CD8-positive, alpha-beta memory T cell (primary cell): ENCODE measurements around the gene TTC17. TPM values are rescaled to one million over a fixed set of nuclear protein-coding genes. Genes with fewer than 3 reads are reported as not detected.
A peak's percentile ranks its signal among the peaks of the same experiment; 100 is the strongest.

Experiments used
- CTCF ChIA-PET: fragments of 350-600 bp; sonication (Branson Sonifier 250); formaldehyde crosslinking; loops from one replicate; lab custom pipeline; 2021; ENCODE audit warnings: antibody characterized with exemption; lab: Charles Lee
- POLR2A ChIA-PET: fragments of 350-600 bp; sonication (Branson Sonifier 250); formaldehyde crosslinking; loops from one replicate; lab custom pipeline; 2021; ENCODE audit warnings: antibody characterized with exemption; lab: Charles Lee
- DNase-seq, 5 donors: peaks; one replicate each; pipeline versions ENCODE4 v3.0.0 to v3.0.0-alpha.2; 2020 to 2022; ENCODE audit warnings: mixed read lengths in 1 of 5
- H3K27ac ChIP-seq: one replicate; pipeline ENCODE4 v1.7.0; 2013; ENCODE audit warnings: low read depth, mild to moderate bottlenecking, low read length, moderate library complexity
- H3K27me3 ChIP-seq: 2 replicates; pipeline ENCODE4 v1.7.0; 2013; ENCODE audit warnings: low read length, mild to moderate bottlenecking; ENCODE audit not compliant: insufficient read depth, poor library complexity, severe bottlenecking
- H3K36me3 ChIP-seq: 2 replicates; pipeline ENCODE4 v1.7.0; 2013; ENCODE audit warnings: mild to moderate bottlenecking, low read length, moderate library complexity; ENCODE audit not compliant: insufficient read depth
- H3K4me1 ChIP-seq: 2 replicates; pipeline ENCODE4 v1.7.0; 2013; ENCODE audit warnings: mild to moderate bottlenecking, low read length, moderate library complexity; ENCODE audit not compliant: insufficient read depth
- H3K4me3 ChIP-seq: 2 replicates; pipeline ENCODE4 v1.7.0; 2013; ENCODE audit warnings: mild to moderate bottlenecking, low read length
- H3K9me3 ChIP-seq: 2 replicates; pipeline ENCODE4 v1.7.0; 2013; ENCODE audit warnings: mild to moderate bottlenecking, low read length
- H3K27ac Mint-ChIP-seq, 8 donors: one replicate each; pipeline ENCODE4 v1.8.0; 2020 to 2021; ENCODE audit warnings: mixed read lengths in 8 of 8, mild to moderate bottlenecking in 6 of 8, inconsistent platforms in 3 of 8, moderate library complexity in 3 of 8
- H3K27me3 Mint-ChIP-seq, 2 donors: one replicate each; pipeline ENCODE4 v1.8.0; 2020 to 2021; ENCODE audit warnings: mixed read lengths in 2 of 2, mild to moderate bottlenecking in 1 of 2, moderate library complexity in 1 of 2
- H3K36me3 Mint-ChIP-seq, 3 donors: one replicate each; pipeline ENCODE4 v1.8.0; 2020 to 2021; ENCODE audit warnings: mixed read lengths in 3 of 3, inconsistent platforms in 1 of 3, mild to moderate bottlenecking in 1 of 3
- H3K4me1 Mint-ChIP-seq, 3 donors: one replicate each; pipeline ENCODE4 v1.8.0; 2020 to 2021; ENCODE audit warnings: mixed read lengths in 3 of 3, inconsistent platforms in 1 of 3, mild to moderate bottlenecking in 1 of 3
- H3K4me3 Mint-ChIP-seq, 7 donors: one replicate each; pipeline ENCODE4 v1.8.0; 2020 to 2021; ENCODE audit warnings: mixed read lengths in 7 of 7, mild to moderate bottlenecking in 6 of 7, moderate library complexity in 4 of 7, inconsistent platforms in 2 of 7
- H3K9me3 Mint-ChIP-seq, 5 donors: one replicate each; pipeline ENCODE4 v1.8.0; 2020 to 2022; ENCODE audit warnings: mixed read lengths in 5 of 5, mild to moderate bottlenecking in 3 of 5, moderate library complexity in 2 of 5, inconsistent platforms in 1 of 5
- polyA plus RNA-seq: library from polyadenylated mRNA; unstranded; fragments of 300-500 nt; fragmentation: Illumina TruSeq; gene quantifications from one replicate; pipeline ENCODE4 v1.2.3, GENCODE V29; 2021
- total RNA-seq, 2 experiments: library from RNA; stranded (reverse); gene quantifications; one replicate each; pipeline ENCODE4 v1.2.3, GENCODE V29; 2021

TTC17 gene, protein sequence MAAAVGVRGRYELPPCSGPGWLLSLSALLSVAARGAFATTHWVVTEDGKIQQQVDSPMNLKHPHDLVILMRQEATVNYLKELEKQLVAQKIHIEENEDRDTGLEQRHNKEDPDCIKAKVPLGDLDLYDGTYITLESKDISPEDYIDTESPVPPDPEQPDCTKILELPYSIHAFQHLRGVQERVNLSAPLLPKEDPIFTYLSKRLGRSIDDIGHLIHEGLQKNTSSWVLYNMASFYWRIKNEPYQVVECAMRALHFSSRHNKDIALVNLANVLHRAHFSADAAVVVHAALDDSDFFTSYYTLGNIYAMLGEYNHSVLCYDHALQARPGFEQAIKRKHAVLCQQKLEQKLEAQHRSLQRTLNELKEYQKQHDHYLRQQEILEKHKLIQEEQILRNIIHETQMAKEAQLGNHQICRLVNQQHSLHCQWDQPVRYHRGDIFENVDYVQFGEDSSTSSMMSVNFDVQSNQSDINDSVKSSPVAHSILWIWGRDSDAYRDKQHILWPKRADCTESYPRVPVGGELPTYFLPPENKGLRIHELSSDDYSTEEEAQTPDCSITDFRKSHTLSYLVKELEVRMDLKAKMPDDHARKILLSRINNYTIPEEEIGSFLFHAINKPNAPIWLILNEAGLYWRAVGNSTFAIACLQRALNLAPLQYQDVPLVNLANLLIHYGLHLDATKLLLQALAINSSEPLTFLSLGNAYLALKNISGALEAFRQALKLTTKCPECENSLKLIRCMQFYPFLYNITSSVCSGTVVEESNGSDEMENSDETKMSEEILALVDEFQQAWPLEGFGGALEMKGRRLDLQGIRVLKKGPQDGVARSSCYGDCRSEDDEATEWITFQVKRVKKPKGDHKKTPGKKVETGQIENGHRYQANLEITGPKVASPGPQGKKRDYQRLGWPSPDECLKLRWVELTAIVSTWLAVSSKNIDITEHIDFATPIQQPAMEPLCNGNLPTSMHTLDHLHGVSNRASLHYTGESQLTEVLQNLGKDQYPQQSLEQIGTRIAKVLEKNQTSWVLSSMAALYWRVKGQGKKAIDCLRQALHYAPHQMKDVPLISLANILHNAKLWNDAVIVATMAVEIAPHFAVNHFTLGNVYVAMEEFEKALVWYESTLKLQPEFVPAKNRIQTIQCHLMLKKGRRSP
- total RNA-seq (10 to 100 TPM; 33.2 to 39.4 TPM), polyA plus RNA-seq (61.8 TPM)

DNA sequence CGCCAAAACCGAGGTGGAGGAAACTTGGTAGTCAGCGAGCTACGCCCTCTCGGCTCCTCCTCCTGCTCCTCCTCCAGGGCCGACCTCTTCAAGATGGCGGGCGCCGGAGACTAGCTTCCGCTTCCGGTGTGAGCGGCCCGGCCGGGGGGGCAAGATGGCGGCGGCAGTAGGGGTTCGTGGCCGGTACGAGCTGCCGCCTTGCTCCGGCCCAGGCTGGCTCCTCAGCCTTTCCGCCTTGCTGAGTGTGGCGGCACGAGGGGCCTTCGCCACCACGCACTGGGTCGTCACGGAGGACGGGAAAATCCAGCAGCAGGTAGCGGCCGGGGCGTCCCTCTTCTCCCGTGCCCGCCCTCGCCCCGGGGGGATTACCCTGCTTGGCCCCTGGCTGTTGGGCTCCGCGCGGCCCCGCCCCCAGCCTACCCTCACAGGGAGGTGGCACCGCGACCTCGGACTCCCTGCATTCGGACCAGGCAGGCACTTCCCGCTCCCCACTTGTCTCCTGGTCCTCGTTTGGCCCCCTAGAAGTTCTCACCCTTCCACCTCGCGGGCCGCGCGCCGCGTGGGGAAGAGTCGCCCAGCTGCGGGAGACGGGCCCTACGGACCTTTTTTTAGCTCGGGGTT, at the start of gene TTC17:
TTC17 (plus strand) TSS at position 120 of the 621 bp plus-strand sequence; CDS start at position 155, 35 bp downstream.
- peak within 1 kb of the TSS; percentile 92 to 100 (median 99) for H3K27ac Mint-ChIP-seq
- Histone ChIP-seq H3K27ac (peak within 1 kb of the TSS; percentile 85), H3K9me3 (no peaks in the 10 kb centered on the region), H3K27me3 (no peaks in the 10 kb centered on the region), H3K4me3 (peak within 1 kb of the TSS; percentile 83), H3K4me1 (peaks cover 14% of the 10 kb centered on the region), H3K36me3 (no peaks in the 10 kb centered on the region)
- H3K4me3 Mint-ChIP-seq = peak within 1 kb of the TSS; percentile 92 to 100 (median 97)
- CTCF ChIA-PET = interaction anchor here (0.8 to 3.6 kb wide), 4 partner anchors 8 to 47 kb away, joined by 3 to 34 read pairs (median 8); partner anchors contain the start of gene API5
- peaks cover 0 to 28% (median 5%) of the 10 kb centered on the region in 3 donors for H3K36me3 Mint-ChIP-seq
- DNase-seq = peak; percentile 88 to 94 (median 90)
- H3K9me3 Mint-ChIP-seq = no peaks in the 10 kb centered on the region
- peaks cover 0 to 5% of the 10 kb centered on the region in 2 donors for H3K27me3 Mint-ChIP-seq
- POLR2A ChIA-PET = interaction anchor here (1.2 kb wide), 2 partner anchors 47 to 321 kb away, joined by 5 to 17 read pairs; partner anchors contain the start of genes API5 and HSD17B12
- H3K4me1 Mint-ChIP-seq = peaks cover 45 to 58% (median 55%) of the 10 kb centered on the region in 3 donors

DNA sequence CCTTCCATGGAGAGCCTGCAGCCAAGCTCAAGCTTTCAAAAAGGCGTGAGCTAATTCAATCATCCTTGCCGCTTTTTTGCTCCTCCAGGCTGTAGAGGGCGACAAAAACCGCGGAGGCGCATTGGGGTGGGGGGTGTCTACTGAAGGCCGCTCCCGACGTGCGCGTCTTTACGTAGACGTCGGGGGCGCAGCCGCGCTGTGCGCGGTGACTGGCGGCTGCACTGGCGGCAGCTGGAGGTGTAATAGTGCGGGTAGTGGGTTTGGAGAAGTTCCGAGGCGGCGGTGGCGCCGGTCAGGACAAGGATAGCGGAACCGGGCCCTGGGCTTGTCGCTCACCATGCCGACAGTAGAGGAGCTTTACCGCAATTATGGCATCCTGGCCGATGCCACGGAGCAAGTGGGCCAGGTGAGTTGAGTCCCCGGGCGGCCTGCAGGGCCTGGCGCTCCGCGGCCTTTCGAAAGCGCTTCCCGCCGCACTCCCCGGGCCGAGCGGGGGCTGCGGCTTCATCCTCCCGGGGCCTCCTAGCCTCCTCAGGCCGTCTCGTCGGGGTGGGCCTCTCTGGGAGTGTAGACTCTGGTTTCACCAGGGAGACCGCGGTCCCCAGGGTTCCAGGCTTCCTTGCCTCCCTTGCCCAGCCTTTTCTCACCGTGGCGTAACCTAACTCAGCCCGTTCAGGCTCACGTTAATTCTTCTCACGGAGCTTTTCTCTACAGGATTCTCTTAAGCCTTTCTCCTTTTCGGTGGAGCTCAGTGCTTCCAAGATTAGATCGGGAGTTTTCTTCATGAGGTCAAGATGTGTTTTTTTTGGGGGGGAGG, 46.7 kb upstream of the TTC17 start, which contains the start of gene API5:
API5 (plus strand) TSS at position 206 of the 817 bp plus-strand sequence; CDS start at position 338, 132 bp downstream.
- peak within 1 kb of the TSS; percentile 87 to 99 (median 97) for H3K27ac Mint-ChIP-seq
- peaks cover 0 to 2% of the 10 kb centered on the region in 2 donors for H3K27me3 Mint-ChIP-seq
- no peaks in the 10 kb centered on the region for H3K9me3 ChIP-seq
- H3K4me1 ChIP-seq = peaks cover 40% of the 10 kb centered on the region
- peaks cover 0 to 14% (median 0%) of the 10 kb centered on the region in 3 donors for H3K36me3 Mint-ChIP-seq
- no peaks in the 10 kb centered on the region for H3K36me3 ChIP-seq
- H3K27ac ChIP-seq = peak within 1 kb of the TSS; percentile 87
- no peaks in the 10 kb centered on the region for H3K27me3 ChIP-seq
- H3K4me3 Mint-ChIP-seq = peak within 1 kb of the TSS; percentile 95 to 99 (median 97)
- H3K4me3 ChIP-seq = peak within 1 kb of the TSS; percentile 96
- CTCF ChIA-PET = interaction anchor here (0.5 to 2.0 kb wide), 16 partner anchors 9 to 253 kb away, joined by 3 to 34 read pairs (median 4); partner anchors contain the start of gene TTC17
- peaks cover 48 to 55% (median 54%) of the 10 kb centered on the region in 3 donors for H3K4me1 Mint-ChIP-seq
- POLR2A ChIA-PET = interaction anchor here (1.0 to 1.7 kb wide), 3 partner anchors 46 to 368 kb away, joined by 3 to 17 read pairs (median 5); partner anchors contain the start of genes HSD17B12 and TTC17
- H3K9me3 Mint-ChIP-seq = no peaks in the 10 kb centered on the region
- peak; percentile 83 to 95 (median 89) for DNase-seq

DNA sequence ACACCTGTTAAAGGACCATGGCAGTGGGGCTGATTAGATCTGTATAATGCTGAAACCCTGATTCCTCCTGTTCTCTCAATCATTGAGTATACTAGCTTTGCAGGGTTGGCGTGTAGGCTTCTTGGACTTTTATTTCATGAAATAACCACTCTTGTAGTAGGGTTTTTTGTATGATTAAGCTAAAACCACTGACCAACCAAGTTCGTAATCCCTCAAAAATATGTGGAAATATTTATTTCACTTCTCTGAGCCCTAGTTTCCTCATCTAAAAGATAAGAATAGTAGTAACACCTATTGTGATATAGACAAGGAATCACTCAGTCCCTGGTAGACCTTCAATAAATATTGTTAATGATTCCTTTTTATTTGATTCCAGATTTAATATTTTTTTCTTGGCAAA, 42.8 kb upstream of the TTC17 start:
- peak overlapping the region in 2 of 7 donors; percentile 12 to 97 for H3K4me3 Mint-ChIP-seq
- peaks cover 0 to 42% (median 0%) of the 10 kb centered on the region in 3 donors for H3K36me3 Mint-ChIP-seq
- ChIA-PET POLR2A (no interaction called here), CTCF (no interaction called here)
- peaks cover 0 to 2% of the 10 kb centered on the region in 2 donors for H3K27me3 Mint-ChIP-seq
- no peaks in the 10 kb centered on the region for H3K9me3 Mint-ChIP-seq
- DNase-seq = no peak
- H3K27me3 ChIP-seq = no peaks in the 10 kb centered on the region
- H3K9me3 ChIP-seq = no peaks in the 10 kb centered on the region
- H3K4me3 ChIP-seq = no peak overlapping the region
- no peaks in the 10 kb centered on the region for H3K36me3 ChIP-seq
- peaks cover 40% of the 10 kb centered on the region for H3K4me1 ChIP-seq
- H3K27ac ChIP-seq = no peak overlapping the region
- H3K4me1 Mint-ChIP-seq = peaks cover 49 to 70% (median 58%) of the 10 kb centered on the region in 3 donors
- peak overlapping the region in 6 of 8 donors; percentile 6 to 87 (median 34) for H3K27ac Mint-ChIP-seq

DNA sequence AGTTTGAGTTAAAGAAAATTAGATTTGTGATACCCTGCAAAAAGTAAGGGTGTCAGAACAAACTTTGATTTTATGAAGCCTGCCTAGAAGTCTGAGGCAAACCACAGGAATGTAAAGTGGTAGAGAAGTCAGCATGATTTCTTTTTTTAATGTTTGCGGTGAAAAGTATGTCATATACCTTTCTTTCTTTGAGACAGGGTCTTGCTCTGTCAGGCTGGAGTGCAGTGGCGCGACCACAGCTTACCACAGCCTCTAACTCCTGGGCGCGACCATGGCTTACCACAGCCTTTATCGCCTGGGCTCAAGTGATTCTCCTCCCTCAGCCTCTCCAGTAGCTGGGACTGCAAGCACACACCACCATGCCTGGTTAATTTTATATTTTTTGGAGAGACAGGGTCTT, 42.3 kb upstream of the TTC17 start:
- Mint-ChIP-seq H3K27ac (peak overlapping the region in 7 of 8 donors; percentile 6 to 87 (median 71)), H3K4me1 (peaks cover 47 to 68% (median 55%) of the 10 kb centered on the region in 3 donors), H3K9me3 (no peaks in the 10 kb centered on the region), H3K27me3 (peaks cover 0 to 2% of the 10 kb centered on the region in 2 donors), H3K36me3 (peaks cover 0 to 47% (median 0%) of the 10 kb centered on the region in 3 donors), H3K4me3 (peak overlapping the region in 5 of 7 donors; percentile 11 to 97 (median 39))
- H3K27me3 ChIP-seq = no peaks in the 10 kb centered on the region
- no peak overlapping the region for H3K27ac ChIP-seq
- peak in 1 of 5 donors; percentile 20 for DNase-seq
- H3K36me3 ChIP-seq = peaks cover under 1% of the 10 kb centered on the region
- H3K4me3 ChIP-seq = no peak overlapping the region
- POLR2A ChIA-PET = no interaction called here
- CTCF ChIA-PET = no interaction called here
- H3K9me3 ChIP-seq = no peaks in the 10 kb centered on the region
- H3K4me1 ChIP-seq = peaks cover 38% of the 10 kb centered on the region

DNA sequence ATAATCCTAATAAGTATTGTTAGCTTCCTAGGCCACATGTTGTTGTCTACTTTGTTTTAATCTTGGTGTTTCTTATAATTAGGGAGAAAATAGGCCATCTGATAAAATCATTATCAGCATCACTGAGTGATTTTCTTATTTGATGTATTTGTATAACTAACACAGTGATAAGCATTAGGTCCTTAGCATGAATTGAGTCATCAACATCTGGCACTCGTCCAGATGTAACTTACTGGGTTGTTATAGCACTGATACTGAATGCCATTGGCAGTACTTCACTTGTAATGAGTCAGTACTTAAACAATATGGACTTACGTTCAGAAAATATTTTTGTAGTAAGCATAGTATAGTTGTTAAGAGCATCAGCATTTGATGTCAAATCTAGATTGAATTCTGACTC, 30.7 kb upstream of the TTC17 start:
- Mint-ChIP-seq H3K36me3 (peaks cover 7 to 97% (median 23%) of the 10 kb centered on the region in 3 donors), H3K27me3 (no peaks in the 10 kb centered on the region), H3K4me1 (no peaks in the 10 kb centered on the region), H3K4me3 (no peak overlapping the region), H3K9me3 (peaks cover 0 to 2% (median 0%) of the 10 kb centered on the region in 5 donors), H3K27ac (no peak overlapping the region)
- Histone ChIP-seq H3K9me3 (no peaks in the 10 kb centered on the region), H3K27ac (no peak overlapping the region), H3K4me1 (no peaks in the 10 kb centered on the region), H3K4me3 (no peak overlapping the region), H3K36me3 (peaks cover 66% of the 10 kb centered on the region), H3K27me3 (no peaks in the 10 kb centered on the region)
- ChIA-PET POLR2A (no interaction called here), CTCF (interaction anchor here (1.4 kb wide), 1 partner anchor 17 kb away, joined by 4 read pairs; no protein-coding TSS in a partner anchor)
- DNase-seq = no peak

DNA sequence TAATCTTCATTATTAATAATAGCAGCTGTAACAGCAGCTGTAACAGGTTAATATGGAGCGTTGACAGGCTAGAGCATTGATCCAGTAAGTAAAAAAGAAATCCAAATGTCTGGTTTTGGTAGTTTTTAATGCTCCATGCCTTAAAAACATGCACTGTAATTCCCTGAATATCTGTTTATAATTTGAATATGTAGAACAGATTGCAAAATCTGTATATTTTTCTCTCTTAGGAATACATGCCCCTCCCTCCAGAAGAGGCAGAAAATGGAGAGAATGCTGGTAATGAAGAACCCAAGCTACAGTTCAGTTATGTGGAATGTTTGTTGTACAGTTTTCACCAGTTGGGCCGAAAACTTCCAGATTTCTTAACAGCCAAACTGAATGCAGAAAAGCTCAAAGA, 30.2 kb upstream of the TTC17 start:
- H3K27me3 Mint-ChIP-seq = no peaks in the 10 kb centered on the region
- Histone ChIP-seq H3K9me3 (no peaks in the 10 kb centered on the region), H3K36me3 (peaks cover 67% of the 10 kb centered on the region), H3K27me3 (no peaks in the 10 kb centered on the region), H3K4me1 (no peaks in the 10 kb centered on the region), H3K4me3 (no peak overlapping the region), H3K27ac (no peak overlapping the region)
- H3K27ac Mint-ChIP-seq = no peak overlapping the region
- H3K36me3 Mint-ChIP-seq = peaks cover 7 to 96% (median 20%) of the 10 kb centered on the region in 3 donors
- no peak for DNase-seq
- H3K4me1 Mint-ChIP-seq = no peaks in the 10 kb centered on the region
- peaks cover 0 to 2% (median 0%) of the 10 kb centered on the region in 5 donors for H3K9me3 Mint-ChIP-seq
- H3K4me3 Mint-ChIP-seq = no peak overlapping the region
- ChIA-PET POLR2A (no interaction called here), CTCF (interaction anchor here (1.4 kb wide), 1 partner anchor 17 kb away, joined by 4 read pairs; no protein-coding TSS in a partner anchor)
